Smooth muscle cell (in vitro differentiated cells): Measurements from ENCODE around the gene CNGB1. TPM values are rescaled to one million over a fixed set of nuclear protein-coding genes. Genes with fewer than 3 reads are reported as not detected.
A peak's percentile ranks its signal among the peaks of the same experiment; 100 is the strongest.

Experiments
- DNase-seq: peaks from one replicate; lab custom pipeline; 2025; ENCODE audit not compliant: unreplicated experiment; lab: John Stamatoyannopoulos, UW
- H2AFZ ChIP-seq: fragments of 200-600 bp; sonication (generic); 2 replicates; pipeline ENCODE4 v1.6.0; 2016; ENCODE audit warnings: antibody characterized with exemption, low read depth, mild to moderate bottlenecking
- H3F3A ChIP-seq: fragments of 200-600 bp; sonication (generic); 2 replicates; pipeline ENCODE4 v1.6.0; 2017; ENCODE audit warnings: antibody characterized with exemption, low read depth
- H3K27ac ChIP-seq: fragments of 200-600 bp; sonication (generic); 2 replicates; pipeline ENCODE4 v1.5.1; 2016; ENCODE audit warnings: low read depth, mild to moderate bottlenecking
- H3K27me3 ChIP-seq: fragments of 200-600 bp; sonication (generic); 2 replicates; pipeline ENCODE4 v1.6.1; 2016; ENCODE audit warnings: low read depth, mild to moderate bottlenecking
- H3K36me3 ChIP-seq: fragments of 200-600 bp; sonication (generic); 2 replicates; pipeline ENCODE4 v1.5.1; 2016; ENCODE audit warnings: low read depth
- H3K4me1 ChIP-seq: fragments of 200-600 bp; sonication (generic); 2 replicates; pipeline ENCODE4 v1.5.1; 2016; ENCODE audit warnings: low read depth
- H3K4me2 ChIP-seq: fragments of 200-600 bp; sonication (generic); 2 replicates; pipeline ENCODE4 v1.6.0; 2016; ENCODE audit warnings: mild to moderate bottlenecking
- H3K4me3 ChIP-seq: fragments of 200-600 bp; sonication (generic); 2 replicates; pipeline ENCODE4 v1.5.1; 2016; ENCODE audit warnings: mild to moderate bottlenecking
- H3K79me2 ChIP-seq: fragments of 200-600 bp; sonication (generic); 2 replicates; pipeline ENCODE4 v1.6.0; 2016; ENCODE audit warnings: low read depth, mild to moderate bottlenecking
- H3K9ac ChIP-seq: fragments of 200-600 bp; sonication (generic); 2 replicates; pipeline ENCODE4 v1.6.0; 2016; ENCODE audit warnings: low read depth
- H3K9me3 ChIP-seq: fragments of 200-600 bp; sonication (generic); replicated peaks from 2 replicates; pipeline ENCODE4 v1.5.1; 2016; ENCODE audit warnings: low read depth
- H4K20me1 ChIP-seq: fragments of 200-600 bp; sonication (generic); 2 replicates; pipeline ENCODE4 v1.6.0; 2016; ENCODE audit warnings: low read depth
- CTCF ChIP-seq: fragments of 200-600 bp; sonication (generic); IDR thresholded peaks from 2 replicates; pipeline ENCODE4 v1.5.1; 2017; ENCODE audit warnings: borderline replicate concordance, mild to moderate bottlenecking, antibody characterized with exemption; ENCODE audit not compliant: insufficient read depth, poor library complexity, severe bottlenecking
- WGBS: methylation state at CpG from one replicate; pipeline ENCODE4 v1.1.7; 2016; ENCODE audit warnings: low lambda C conversion rate; 5-methylcytosine and 5-hydroxymethylcytosine counted together
- polyA plus RNA-seq: library from polyadenylated mRNA; unstranded; fragments of >200 nt; fragmentation: Nextera tagmentation; extraction: Ambion mirVana; gene quantifications from 2 replicates; pipeline ENCODE4 v1.2.1, GENCODE V29; 2016
- total RNA-seq: library from RNA; depleted of rRNA; stranded (reverse); fragments of >200 nt; gene quantifications from 2 replicates; pipeline ENCODE4 v1.2.3, GENCODE V29; 2014

Gene CNGB1
- total and polyA plus RNA-seq, 2 experiments from 2014 or later, result not detected

GRCh38 chr16:57834936-57835335 lies 136.0 kb downstream of the CNGB1 start:
- Histone ChIP-seq H4K20me1 (no peaks in the 10 kb centered on the region), H3K27me3 (no peaks in the 10 kb centered on the region), H2AFZ (peak overlapping the region; percentile 5), H3F3A (no peaks in the 10 kb centered on the region), H3K9ac (no peak overlapping the region), H3K79me2 (no peaks in the 10 kb centered on the region), H3K27ac (peak overlapping the region; percentile 31), H3K36me3 (no peaks in the 10 kb centered on the region), H3K4me2 (no peak overlapping the region), H3K4me1 (no peaks in the 10 kb centered on the region), H3K9me3 (no peaks in the 10 kb centered on the region), H3K4me3 (no peak overlapping the region)
- WGBS, result 54% methylated on average over 5 of the region's 5 CpGs
- TF ChIP-seq CTCF, result no peak
- no peak for DNase-seq

Other genes with a start within 250 kb of the CNGB1 start
- gene KATNB1, start 235.4 kb downstream of the CNGB1 start, total RNA-seq, result 11.9 and 15.5 TPM in 2 replicates
- 14.2 and 23.6 TPM in 2 replicates for gene KATNB1, start 235.4 kb downstream of the CNGB1 start, polyA plus RNA-seq
- gene KIFC3, start 168.6 kb downstream of the CNGB1 start, total RNA-seq, result 28.0 and 30.6 TPM in 2 replicates
- gene KIFC3, start 168.6 kb downstream of the CNGB1 start, polyA plus RNA-seq, result 50.2 and 51.6 TPM in 2 replicates
- gene ZNF319, start 29.5 kb upstream of the CNGB1 start, total RNA-seq, result 1.0 and 3.1 TPM in 2 replicates
- 4.0 and 5.0 TPM in 2 replicates for gene ZNF319, start 29.5 kb upstream of the CNGB1 start, polyA plus RNA-seq
- 13.9 and 26.9 TPM in 2 replicates for gene USB1, start 30.3 kb upstream of the CNGB1 start, total RNA-seq
- 44.1 and 56.6 TPM in 2 replicates for gene USB1, start 30.3 kb upstream of the CNGB1 start, polyA plus RNA-seq
- gene MMP15, start 54.6 kb upstream of the CNGB1 start, total RNA-seq, result 2.3 and 2.5 TPM in 2 replicates
- gene MMP15, start 54.6 kb upstream of the CNGB1 start, polyA plus RNA-seq, result 4.2 and 5.2 TPM in 2 replicates
- 89.9 and 96.1 TPM in 2 replicates for gene CFAP20, start 158.3 kb upstream of the CNGB1 start, total RNA-seq
- 55.1 and 61.6 TPM in 2 replicates for gene CFAP20, start 158.3 kb upstream of the CNGB1 start, polyA plus RNA-seq
- 26.3 and 32.3 TPM in 2 replicates for gene CSNK2A2, start 227.0 kb upstream of the CNGB1 start, total RNA-seq
- 16.5 and 21.5 TPM in 2 replicates for gene CSNK2A2, start 227.0 kb upstream of the CNGB1 start, polyA plus RNA-seq